Stimulated activated effector memory CD8-positive, alpha-beta T cell treated with anti-CD3 and anti-CD28 coated beads, Interleukin-12 subunit alpha, Interleukin-12 subunit beta, amount 100 ng/mL, for 72 hours (primary cell): ENCODE data around the gene POMT2.
"Not testable (repeated sequence)": the region's sequence is repeated elsewhere in the genome, so short reads cannot be mapped to it uniquely, and the experiment has no call there.

Experiments
- ATAC-seq: fragments of 150-1000 bp; cut with Tn5 transposase; 2 replicates; pipeline ENCODE4 v1.10.0; 2021
- DNase-seq, 2 donors: peaks; one replicate each; pipeline ENCODE4 v3.0.0; 2021 to 2022; ENCODE audit warnings: low spot score in 2 of 2
- H3K27ac Mint-ChIP-seq: one replicate; pipeline ENCODE4 v1.8.0; 2022; ENCODE audit warnings: mild to moderate bottlenecking, mixed read lengths
- H3K36me3 Mint-ChIP-seq: one replicate; pipeline ENCODE4 v1.8.0; 2022; ENCODE audit warnings: mild to moderate bottlenecking, mixed read lengths
- H3K4me1 Mint-ChIP-seq: one replicate; pipeline ENCODE4 v1.8.0; 2022; ENCODE audit warnings: mixed read lengths
- H3K4me3 Mint-ChIP-seq: one replicate; pipeline ENCODE4 v1.8.0; 2022; ENCODE audit warnings: mild to moderate bottlenecking, mixed read lengths
- H3K9me3 Mint-ChIP-seq: one replicate; pipeline ENCODE4 v1.8.0; 2022; ENCODE audit warnings: mixed read lengths

The POMT2 gene

GRCh38 chr14:77290705-77291104 lies 30.0 kb downstream of the POMT2 start:
- DNase-seq: no peak
- Mint-ChIP-seq H3K4me3 (no peak overlapping the region), H3K27ac (no peak overlapping the region), H3K9me3 (no peaks in the 10 kb centered on the region), H3K4me1 (no peaks in the 10 kb centered on the region), H3K36me3 (peaks cover 8% of the 10 kb centered on the region)
- no peak for ATAC-seq

GRCh38 chr14:77286576-77286975 lies 34.1 kb downstream of the POMT2 start:
- Mint-ChIP-seq H3K4me1 (no peaks in the 10 kb centered on the region), H3K36me3 (peaks cover 15% of the 10 kb centered on the region), H3K4me3 (no peak overlapping the region), H3K9me3 (no peaks in the 10 kb centered on the region), H3K27ac (no peak overlapping the region)
- DNase-seq (no peak), ATAC-seq (no peak)

- Mint-ChIP-seq H3K9me3 (no peaks in the 10 kb centered on the region), H3K36me3 (peaks cover 15% of the 10 kb centered on the region), H3K4me3 (no peak overlapping the region), H3K27ac (no peak overlapping the region), H3K4me1 (no peaks in the 10 kb centered on the region)
- ATAC-seq (no peak), DNase-seq (no peak)
Observed at GRCh38 chr14:77284466-77284865, 36.2 kb downstream of the POMT2 start.

- H3K27ac Mint-ChIP-seq: no peak overlapping the region
- H3K36me3 Mint-ChIP-seq: peaks cover 15% of the 10 kb centered on the region
- H3K4me1 Mint-ChIP-seq: no peaks in the 10 kb centered on the region
- no peaks in the 10 kb centered on the region for H3K9me3 Mint-ChIP-seq
- DNase-seq (no peak), ATAC-seq (no peak)
- no peak overlapping the region for H3K4me3 Mint-ChIP-seq
Observed at GRCh38 chr14:77284066-77284465, 36.6 kb downstream of the POMT2 start.

- DNase-seq (no peak), ATAC-seq (no peak)
- H3K36me3 Mint-ChIP-seq: peaks cover 14% of the 10 kb centered on the region
- no peaks in the 10 kb centered on the region for H3K9me3 Mint-ChIP-seq
- H3K27ac Mint-ChIP-seq: peak overlapping the region; percentile 58
- no peak overlapping the region for H3K4me3 Mint-ChIP-seq
- no peaks in the 10 kb centered on the region for H3K4me1 Mint-ChIP-seq
Observed at GRCh38 chr14:77281852-77282410, 38.8 kb downstream of the POMT2 start.

- H3K4me3 Mint-ChIP-seq, H3K9me3 Mint-ChIP-seq, H3K36me3 Mint-ChIP-seq, H3K27ac Mint-ChIP-seq, DNase-seq, H3K4me1 Mint-ChIP-seq, ATAC-seq: not testable (repeated sequence)
Observed at GRCh38 chr14:77280921-77281320, 39.8 kb downstream of the POMT2 start.

GRCh38 chr14:77279719-77280118 lies 41.0 kb downstream of the POMT2 start:
- Mint-ChIP-seq H3K36me3 (no peaks in the 10 kb centered on the region), H3K4me3 (no peak overlapping the region), H3K9me3 (no peaks in the 10 kb centered on the region), H3K27ac (no peak overlapping the region), H3K4me1 (no peaks in the 10 kb centered on the region)
- DNase-seq: no peak
- ATAC-seq: no peak

- Mint-ChIP-seq H3K9me3 (no peaks in the 10 kb centered on the region), H3K4me1 (no peaks in the 10 kb centered on the region), H3K36me3 (no peaks in the 10 kb centered on the region), H3K27ac (no peak overlapping the region), H3K4me3 (no peak overlapping the region)
- DNase-seq (no peak), ATAC-seq (no peak)
Observed at GRCh38 chr14:77278461-77279230, 42.0 kb downstream of the POMT2 start.

GRCh38 chr14:77276959-77277358 lies 43.7 kb downstream of the POMT2 start:
- ATAC-seq: no peak
- Mint-ChIP-seq H3K4me1 (no peaks in the 10 kb centered on the region), H3K27ac (no peak overlapping the region), H3K4me3 (no peak overlapping the region), H3K36me3 (no peaks in the 10 kb centered on the region), H3K9me3 (no peaks in the 10 kb centered on the region)
- no peak for DNase-seq

- H3K27ac Mint-ChIP-seq: no peak overlapping the region
- no peak overlapping the region for H3K4me3 Mint-ChIP-seq
- DNase-seq: no peak
- no peaks in the 10 kb centered on the region for H3K9me3 Mint-ChIP-seq
- no peaks in the 10 kb centered on the region for H3K36me3 Mint-ChIP-seq
- no peak for ATAC-seq
- no peaks in the 10 kb centered on the region for H3K4me1 Mint-ChIP-seq
Observed at GRCh38 chr14:77276295-77276935, 44.3 kb downstream of the POMT2 start.

- no peak for ATAC-seq
- H3K4me1 Mint-ChIP-seq: no peaks in the 10 kb centered on the region
- no peaks in the 10 kb centered on the region for H3K9me3 Mint-ChIP-seq
- H3K27ac Mint-ChIP-seq: no peak overlapping the region
- DNase-seq: no peak
- no peak overlapping the region for H3K4me3 Mint-ChIP-seq
- no peaks in the 10 kb centered on the region for H3K36me3 Mint-ChIP-seq
Observed at GRCh38 chr14:77275601-77276017, 45.1 kb downstream of the POMT2 start.

GRCh38 chr14:77275041-77275580 lies 45.6 kb downstream of the POMT2 start:
- Mint-ChIP-seq H3K27ac (no peak overlapping the region), H3K36me3 (no peaks in the 10 kb centered on the region), H3K9me3 (no peaks in the 10 kb centered on the region), H3K4me1 (peaks cover 3% of the 10 kb centered on the region), H3K4me3 (no peak overlapping the region)
- ATAC-seq: no peak
- DNase-seq: no peak

- ATAC-seq: no peak
- no peaks in the 10 kb centered on the region for H3K9me3 Mint-ChIP-seq
- H3K36me3 Mint-ChIP-seq: no peaks in the 10 kb centered on the region
- DNase-seq: no peak
- H3K4me1 Mint-ChIP-seq: peaks cover 15% of the 10 kb centered on the region
- H3K4me3 Mint-ChIP-seq: no peak overlapping the region
- no peak overlapping the region for H3K27ac Mint-ChIP-seq
Observed at GRCh38 chr14:77273796-77274195, 46.9 kb downstream of the POMT2 start.

- H3K36me3 Mint-ChIP-seq: no peaks in the 10 kb centered on the region
- H3K4me3 Mint-ChIP-seq: no peak overlapping the region
- H3K9me3 Mint-ChIP-seq: peaks cover 2% of the 10 kb centered on the region
- H3K4me1 Mint-ChIP-seq: peaks cover 17% of the 10 kb centered on the region
- DNase-seq (no peak), ATAC-seq (no peak)
- no peak overlapping the region for H3K27ac Mint-ChIP-seq
Observed at GRCh38 chr14:77272261-77272660, 48.4 kb downstream of the POMT2 start.

GRCh38 chr14:77271113-77271710 lies 49.5 kb downstream of the POMT2 start, which contains the start of gene NGB:
Gene NGB, minus strand, starts transcription at chr14:77271206. Its CDS starts 269 bp downstream, at chr14:77270937.
- ATAC-seq (no peak), DNase-seq (no peak)
- no peak within 1 kb of the TSS for H3K27ac Mint-ChIP-seq
- H3K4me1 Mint-ChIP-seq: peaks cover 17% of the 10 kb centered on the region
- H3K9me3 Mint-ChIP-seq: peaks cover 2% of the 10 kb centered on the region
- H3K36me3 Mint-ChIP-seq: no peaks in the 10 kb centered on the region
- H3K4me3 Mint-ChIP-seq: peak within 1 kb of the TSS; percentile 32
